Smooth muscle cell (in vitro differentiated cells): Measurements from ENCODE around the gene DLK1. TPM values are rescaled to one million over a fixed set of nuclear protein-coding genes. Genes with fewer than 3 reads are reported as not detected.

Source experiments
- DNase-seq: peaks from one replicate; lab custom pipeline; 2025; ENCODE audit not compliant: unreplicated experiment; lab: John Stamatoyannopoulos, UW
- H2AFZ ChIP-seq: fragments of 200-600 bp; sonication (generic); 2 replicates; pipeline ENCODE4 v1.6.0; 2016; ENCODE audit warnings: antibody characterized with exemption, low read depth, mild to moderate bottlenecking
- H3F3A ChIP-seq: fragments of 200-600 bp; sonication (generic); 2 replicates; pipeline ENCODE4 v1.6.0; 2017; ENCODE audit warnings: antibody characterized with exemption, low read depth
- H3K27ac ChIP-seq: fragments of 200-600 bp; sonication (generic); 2 replicates; pipeline ENCODE4 v1.5.1; 2016; ENCODE audit warnings: low read depth, mild to moderate bottlenecking
- H3K27me3 ChIP-seq: fragments of 200-600 bp; sonication (generic); 2 replicates; pipeline ENCODE4 v1.6.1; 2016; ENCODE audit warnings: low read depth, mild to moderate bottlenecking
- H3K36me3 ChIP-seq: fragments of 200-600 bp; sonication (generic); 2 replicates; pipeline ENCODE4 v1.5.1; 2016; ENCODE audit warnings: low read depth
- H3K4me1 ChIP-seq: fragments of 200-600 bp; sonication (generic); 2 replicates; pipeline ENCODE4 v1.5.1; 2016; ENCODE audit warnings: low read depth
- H3K4me2 ChIP-seq: fragments of 200-600 bp; sonication (generic); 2 replicates; pipeline ENCODE4 v1.6.0; 2016; ENCODE audit warnings: mild to moderate bottlenecking
- H3K4me3 ChIP-seq: fragments of 200-600 bp; sonication (generic); 2 replicates; pipeline ENCODE4 v1.5.1; 2016; ENCODE audit warnings: mild to moderate bottlenecking
- H3K79me2 ChIP-seq: fragments of 200-600 bp; sonication (generic); 2 replicates; pipeline ENCODE4 v1.6.0; 2016; ENCODE audit warnings: low read depth, mild to moderate bottlenecking
- H3K9ac ChIP-seq: fragments of 200-600 bp; sonication (generic); 2 replicates; pipeline ENCODE4 v1.6.0; 2016; ENCODE audit warnings: low read depth
- H3K9me3 ChIP-seq: fragments of 200-600 bp; sonication (generic); replicated peaks from 2 replicates; pipeline ENCODE4 v1.5.1; 2016; ENCODE audit warnings: low read depth
- H4K20me1 ChIP-seq: fragments of 200-600 bp; sonication (generic); 2 replicates; pipeline ENCODE4 v1.6.0; 2016; ENCODE audit warnings: low read depth
- CTCF ChIP-seq: fragments of 200-600 bp; sonication (generic); IDR thresholded peaks from 2 replicates; pipeline ENCODE4 v1.5.1; 2017; ENCODE audit warnings: borderline replicate concordance, mild to moderate bottlenecking, antibody characterized with exemption; ENCODE audit not compliant: insufficient read depth, poor library complexity, severe bottlenecking
- WGBS: methylation state at CpG from one replicate; pipeline ENCODE4 v1.1.7; 2016; ENCODE audit warnings: low lambda C conversion rate; 5-methylcytosine and 5-hydroxymethylcytosine counted together
- polyA plus RNA-seq: library from polyadenylated mRNA; unstranded; fragments of >200 nt; fragmentation: Nextera tagmentation; extraction: Ambion mirVana; gene quantifications from 2 replicates; pipeline ENCODE4 v1.2.1, GENCODE V29; 2016
- total RNA-seq: library from RNA; depleted of rRNA; stranded (reverse); fragments of >200 nt; gene quantifications from 2 replicates; pipeline ENCODE4 v1.2.3, GENCODE V29; 2014

Gene DLK1
- total and polyA plus RNA-seq, 2 experiments from 2014 or later = 3,515 to 15,731 TPM

DNA sequence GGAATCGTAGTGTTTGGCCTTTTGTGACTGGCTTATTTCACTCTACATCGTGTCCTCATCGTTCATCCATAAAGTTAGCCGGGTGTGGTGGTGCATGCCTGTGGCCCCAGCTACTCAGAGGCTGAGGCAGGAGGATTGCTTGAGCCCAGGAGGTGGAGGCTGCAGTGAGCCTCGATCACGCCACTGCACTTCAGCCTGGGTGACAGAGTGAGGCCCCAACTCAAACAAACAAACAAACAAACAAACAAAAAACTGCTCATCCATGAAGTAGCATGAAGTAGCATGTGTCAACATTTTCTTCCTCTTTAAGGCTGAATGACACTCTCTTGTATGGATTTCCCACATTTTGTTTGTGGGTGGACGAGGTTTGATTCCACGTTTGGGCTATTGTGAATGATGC lies 55.3 kb downstream of the DLK1 start:
- no peaks in the 10 kb centered on the region for H3K79me2 ChIP-seq
- 96% methylated on average over 8 of the region's 8 CpGs for WGBS
- peaks cover 13% of the 10 kb centered on the region for H3K4me1 ChIP-seq
- H4K20me1 ChIP-seq = no peaks in the 10 kb centered on the region
- no peak overlapping the region for H3K27ac ChIP-seq
- no peaks in the 10 kb centered on the region for H3K9me3 ChIP-seq
- H3F3A ChIP-seq = no peaks in the 10 kb centered on the region
- no peak for TF ChIP-seq CTCF
- H3K4me2 ChIP-seq = no peak overlapping the region
- no peak overlapping the region for H3K9ac ChIP-seq
- no peaks in the 10 kb centered on the region for H3K36me3 ChIP-seq
- DNase-seq = no peak
- no peak overlapping the region for H2AFZ ChIP-seq
- no peaks in the 10 kb centered on the region for H3K27me3 ChIP-seq
- H3K4me3 ChIP-seq = no peak overlapping the region

DNA sequence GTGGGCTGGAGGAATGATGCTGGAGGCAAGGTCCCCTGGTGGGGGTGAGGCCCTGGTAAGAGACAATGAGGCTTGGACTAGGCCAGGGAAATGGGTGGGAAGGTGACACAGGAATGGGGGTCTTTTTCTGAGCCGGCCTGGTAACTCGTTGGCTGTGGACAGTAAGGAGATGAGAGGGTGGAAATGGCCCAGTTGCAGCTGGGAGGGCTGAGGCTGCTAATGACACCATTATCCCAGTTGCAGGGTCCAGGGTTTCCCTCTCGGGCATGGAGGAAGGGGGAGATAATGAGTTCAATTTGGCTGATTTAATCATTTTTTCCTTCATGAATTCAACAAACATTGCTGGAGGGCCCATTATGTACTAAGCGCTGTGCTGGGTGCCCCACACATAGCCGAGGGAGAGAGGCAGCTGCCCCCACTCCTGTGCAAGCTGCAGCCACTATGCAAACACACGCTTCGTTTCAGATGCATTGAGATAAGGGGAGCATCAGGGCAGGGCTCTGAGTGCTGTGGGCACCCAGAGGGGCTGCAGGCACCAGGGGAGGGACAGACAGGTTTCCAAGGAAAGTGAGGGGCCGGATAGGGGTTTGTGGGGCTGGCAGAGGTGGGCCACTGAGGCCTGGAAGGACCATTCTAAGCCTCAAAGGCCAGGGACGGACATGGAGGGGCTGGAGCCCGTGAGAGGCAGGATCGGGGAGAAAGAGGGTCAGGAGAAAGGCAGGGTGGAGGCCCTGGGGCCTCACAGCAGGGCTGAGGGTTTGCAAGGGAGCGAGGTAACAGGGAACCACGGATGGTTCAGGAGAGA lies 56.0 kb downstream of the DLK1 start:
- 78% methylated on average over 13 of the region's 13 CpGs for WGBS
- no peak for DNase-seq
- Histone ChIP-seq H3K27me3 (no peaks in the 10 kb centered on the region), H3K79me2 (no peaks in the 10 kb centered on the region), H2AFZ (no peak overlapping the region), H3K36me3 (no peaks in the 10 kb centered on the region), H3K4me1 (peaks cover 13% of the 10 kb centered on the region), H3K9me3 (no peaks in the 10 kb centered on the region), H3K9ac (no peak overlapping the region), H3K4me3 (no peak overlapping the region), H3K4me2 (no peak overlapping the region), H3F3A (no peaks in the 10 kb centered on the region), H4K20me1 (no peaks in the 10 kb centered on the region), H3K27ac (no peak overlapping the region)
- TF ChIP-seq CTCF = no peak

GRCh38 chr14:100783630-100784370 lies 57.1 kb downstream of the DLK1 start:
- H3K27me3 ChIP-seq = no peaks in the 10 kb centered on the region
- no peak overlapping the region for H3K4me2 ChIP-seq
- 94% methylated on average over 27 of the region's 27 CpGs for WGBS
- no peaks in the 10 kb centered on the region for H3K79me2 ChIP-seq
- no peaks in the 10 kb centered on the region for H4K20me1 ChIP-seq
- H3K9me3 ChIP-seq = no peaks in the 10 kb centered on the region
- DNase-seq = no peak
- no peak overlapping the region for H3K9ac ChIP-seq
- H3F3A ChIP-seq = no peaks in the 10 kb centered on the region
- no peak for TF ChIP-seq CTCF
- peaks cover 13% of the 10 kb centered on the region for H3K4me1 ChIP-seq
- no peak overlapping the region for H3K27ac ChIP-seq
- no peak overlapping the region for H2AFZ ChIP-seq
- no peaks in the 10 kb centered on the region for H3K36me3 ChIP-seq
- no peak overlapping the region for H3K4me3 ChIP-seq
